Peyer's patch (tissue), 4 donors: ENCODE measurements around the gene MED12.

ENCODE experiments used
- POLR2A ChIP-seq, 2 donors: fragments of 450-650 bp; IDR thresholded peaks; one replicate each; pipeline ENCODE4 v1.5.1; 2017; ENCODE audit warnings: antibody characterized with exemption in 2 of 2, mild to moderate bottlenecking in 2 of 2, moderate library complexity in 2 of 2
- TF ChIP-seq, protein P1 (sequence below), 6 experiments: fragments of 450-650 bp in 4 of 6; fragments of 200-600 bp in 2 of 6; sonication (generic) in 1 of 6; IDR thresholded peaks; one replicate each; pipeline ENCODE4 v1.5.1; 2017 to 2019; ENCODE audit warnings: antibody characterized with exemption in 6 of 6, mild to moderate bottlenecking in 3 of 6, moderate library complexity in 1 of 6

DNA sequence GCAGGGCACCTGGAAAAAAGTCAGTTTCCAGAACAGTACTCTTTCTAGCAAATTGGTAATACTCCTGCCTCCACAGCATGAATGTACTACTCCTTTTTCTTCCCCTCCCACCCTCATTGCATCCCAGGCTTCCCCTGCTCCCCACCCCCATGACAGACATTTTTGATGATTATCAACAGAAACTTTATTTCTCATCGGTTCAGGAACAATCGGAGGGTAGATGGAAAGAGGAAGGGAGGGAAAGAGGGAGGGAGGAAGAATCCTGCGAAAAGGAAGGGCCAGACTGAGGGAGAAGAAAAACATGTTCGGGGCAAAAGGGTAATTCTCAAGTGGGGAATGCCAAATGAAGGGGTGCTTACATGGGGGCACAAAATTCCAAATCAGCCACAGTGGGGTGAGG, 11.2 kb upstream of the MED12 start:
- TF ChIP-seq POLR2A (IDR thresholded peaks at IDR 0.05) = no peak
- TF ChIP-seq, protein P1, sequence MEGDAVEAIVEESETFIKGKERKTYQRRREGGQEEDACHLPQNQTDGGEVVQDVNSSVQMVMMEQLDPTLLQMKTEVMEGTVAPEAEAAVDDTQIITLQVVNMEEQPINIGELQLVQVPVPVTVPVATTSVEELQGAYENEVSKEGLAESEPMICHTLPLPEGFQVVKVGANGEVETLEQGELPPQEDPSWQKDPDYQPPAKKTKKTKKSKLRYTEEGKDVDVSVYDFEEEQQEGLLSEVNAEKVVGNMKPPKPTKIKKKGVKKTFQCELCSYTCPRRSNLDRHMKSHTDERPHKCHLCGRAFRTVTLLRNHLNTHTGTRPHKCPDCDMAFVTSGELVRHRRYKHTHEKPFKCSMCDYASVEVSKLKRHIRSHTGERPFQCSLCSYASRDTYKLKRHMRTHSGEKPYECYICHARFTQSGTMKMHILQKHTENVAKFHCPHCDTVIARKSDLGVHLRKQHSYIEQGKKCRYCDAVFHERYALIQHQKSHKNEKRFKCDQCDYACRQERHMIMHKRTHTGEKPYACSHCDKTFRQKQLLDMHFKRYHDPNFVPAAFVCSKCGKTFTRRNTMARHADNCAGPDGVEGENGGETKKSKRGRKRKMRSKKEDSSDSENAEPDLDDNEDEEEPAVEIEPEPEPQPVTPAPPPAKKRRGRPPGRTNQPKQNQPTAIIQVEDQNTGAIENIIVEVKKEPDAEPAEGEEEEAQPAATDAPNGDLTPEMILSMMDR (IDR thresholded peaks at IDR 0.05) = no peak
